IPS DF 6.9 (cell line): ENCODE results near the gene SEMA4C.
"Not testable (repeated sequence)": the region's sequence is repeated elsewhere in the genome, so short reads cannot be mapped to it uniquely, and the experiment has no call there.

ENCODE experiments used
- DNase-seq: peaks from one replicate; pipeline ENCODE4 v3.0.0-alpha.2; 2013; ENCODE audit warnings: low read depth, low spot score
- H3K27ac ChIP-seq: one replicate; pipeline ENCODE4 v1.5.1; 2013; ENCODE audit warnings: low read length, control low read depth
- H3K27me3 ChIP-seq: 2 replicates; pipeline ENCODE4 v1.6.1; 2013; ENCODE audit warnings: mild to moderate bottlenecking, low read length; ENCODE audit not compliant: control insufficient read depth, insufficient read depth
- H3K36me3 ChIP-seq: 2 replicates; pipeline ENCODE4 v1.6.1; 2013; ENCODE audit warnings: low read length; ENCODE audit not compliant: control insufficient read depth, insufficient read depth
- H3K4me1 ChIP-seq: 2 replicates; pipeline ENCODE4 v1.6.1; 2013; ENCODE audit warnings: low read length; ENCODE audit not compliant: control insufficient read depth, insufficient read depth
- H3K4me3 ChIP-seq: 2 replicates; pipeline ENCODE4 v1.5.1; 2013; ENCODE audit warnings: mild to moderate bottlenecking, low read length
- H3K9me3 ChIP-seq: 2 replicates; pipeline ENCODE4 v1.6.1; 2013; ENCODE audit warnings: low read length, inconsistent platforms; ENCODE audit not compliant: control insufficient read depth, insufficient read depth
- WGBS: extraction: QIAGEN DNeasy Blood & Tissue Kit; methylation state at CpG from one replicate; pipeline ENCODE4 v1.1.7; 2013; ENCODE audit warnings: mixed read lengths, missing lambda C conversion rate; ENCODE audit not compliant: insufficient read length, insufficient coverage; 5-methylcytosine and 5-hydroxymethylcytosine counted together

Gene SEMA4C

DNA sequence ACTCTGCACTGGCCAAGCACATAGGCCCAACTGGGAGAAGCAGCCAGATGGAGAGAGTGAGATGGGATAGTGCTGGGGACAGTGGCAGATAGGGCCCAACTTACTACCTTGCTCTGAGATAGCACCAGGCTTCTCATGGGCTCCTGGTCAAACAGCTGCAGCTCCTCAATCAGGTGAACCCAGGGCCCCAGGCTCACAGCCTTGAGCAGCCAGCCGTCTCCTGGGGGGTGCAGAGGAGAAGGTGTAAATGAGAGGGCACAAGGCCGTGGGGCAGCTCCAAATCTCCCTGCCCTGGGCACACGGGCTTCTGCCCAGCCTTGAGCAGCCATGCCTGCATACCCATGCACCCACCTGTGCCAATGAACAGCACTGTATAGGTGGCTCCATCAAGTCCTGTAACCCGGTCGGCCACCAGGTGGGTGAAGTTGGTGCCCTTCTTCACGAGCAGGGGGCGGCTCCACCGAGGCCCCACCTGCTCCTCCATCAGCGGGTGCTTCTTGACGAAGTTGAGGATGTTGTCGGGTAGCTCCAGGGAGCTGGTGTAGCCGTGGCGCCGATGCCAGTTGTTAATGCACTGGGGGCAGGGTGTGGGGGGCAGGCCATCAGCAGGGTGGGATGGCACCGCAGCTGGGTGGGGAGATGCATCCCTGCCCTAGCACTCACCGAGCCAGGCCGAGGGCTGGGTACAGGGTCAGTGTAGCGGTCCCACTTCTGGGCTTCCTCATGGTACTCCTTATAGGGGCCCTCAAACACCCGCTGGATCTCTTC lies 6.1 kb downstream of the SEMA4C start:
- no CpG with 5 or more reads among the region's 19 CpGs for WGBS
- H3K4me1 ChIP-seq = peaks cover 6% of the 10 kb centered on the region
- peaks cover 56% of the 10 kb centered on the region for H3K36me3 ChIP-seq
- H3K4me3 ChIP-seq = no peak overlapping the region
- H3K27ac ChIP-seq = no peak overlapping the region
- DNase-seq = no peak
- no peaks in the 10 kb centered on the region for H3K27me3 ChIP-seq
- H3K9me3 ChIP-seq = no peaks in the 10 kb centered on the region

DNA sequence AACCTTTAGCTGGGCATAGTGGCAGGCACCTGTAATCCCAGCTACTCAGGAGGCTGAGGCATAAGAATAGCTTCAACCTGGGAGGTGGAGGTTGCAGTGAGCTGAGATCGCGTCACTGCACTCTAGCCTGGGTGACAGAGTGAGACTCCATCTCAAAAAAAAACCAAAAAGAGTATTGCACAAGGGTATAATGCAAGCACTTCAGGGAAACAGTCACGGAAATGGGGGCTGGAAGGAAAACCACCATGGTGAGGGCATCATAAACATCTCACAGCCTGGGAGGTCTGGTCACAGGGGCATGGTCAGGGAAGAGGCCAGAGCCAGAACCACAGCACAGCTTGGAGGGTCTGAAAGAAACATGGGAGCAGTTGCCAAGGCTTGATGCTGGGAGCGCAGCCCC lies 6.8 kb downstream of the SEMA4C start:
- not testable (repeated sequence) for H3K4me1 ChIP-seq, H3K27me3 ChIP-seq, DNase-seq, H3K4me3 ChIP-seq, H3K9me3 ChIP-seq, H3K27ac ChIP-seq
- peaks cover 56% of the 10 kb centered on the region for H3K36me3 ChIP-seq
- WGBS = no CpG with 5 or more reads among the region's 4 CpGs

GRCh38 chr2:96861074-96861473 lies 8.8 kb downstream of the SEMA4C start:
- Histone ChIP-seq H3K27ac (no peak overlapping the region), H3K9me3 (no peaks in the 10 kb centered on the region), H3K27me3 (no peaks in the 10 kb centered on the region), H3K36me3 (peaks cover 49% of the 10 kb centered on the region), H3K4me1 (peaks cover 2% of the 10 kb centered on the region; the same call in 1 of the 2 replicates), H3K4me3 (no peak overlapping the region)
- no peak for DNase-seq
- WGBS = no CpG with 5 or more reads among the region's 17 CpGs

DNA sequence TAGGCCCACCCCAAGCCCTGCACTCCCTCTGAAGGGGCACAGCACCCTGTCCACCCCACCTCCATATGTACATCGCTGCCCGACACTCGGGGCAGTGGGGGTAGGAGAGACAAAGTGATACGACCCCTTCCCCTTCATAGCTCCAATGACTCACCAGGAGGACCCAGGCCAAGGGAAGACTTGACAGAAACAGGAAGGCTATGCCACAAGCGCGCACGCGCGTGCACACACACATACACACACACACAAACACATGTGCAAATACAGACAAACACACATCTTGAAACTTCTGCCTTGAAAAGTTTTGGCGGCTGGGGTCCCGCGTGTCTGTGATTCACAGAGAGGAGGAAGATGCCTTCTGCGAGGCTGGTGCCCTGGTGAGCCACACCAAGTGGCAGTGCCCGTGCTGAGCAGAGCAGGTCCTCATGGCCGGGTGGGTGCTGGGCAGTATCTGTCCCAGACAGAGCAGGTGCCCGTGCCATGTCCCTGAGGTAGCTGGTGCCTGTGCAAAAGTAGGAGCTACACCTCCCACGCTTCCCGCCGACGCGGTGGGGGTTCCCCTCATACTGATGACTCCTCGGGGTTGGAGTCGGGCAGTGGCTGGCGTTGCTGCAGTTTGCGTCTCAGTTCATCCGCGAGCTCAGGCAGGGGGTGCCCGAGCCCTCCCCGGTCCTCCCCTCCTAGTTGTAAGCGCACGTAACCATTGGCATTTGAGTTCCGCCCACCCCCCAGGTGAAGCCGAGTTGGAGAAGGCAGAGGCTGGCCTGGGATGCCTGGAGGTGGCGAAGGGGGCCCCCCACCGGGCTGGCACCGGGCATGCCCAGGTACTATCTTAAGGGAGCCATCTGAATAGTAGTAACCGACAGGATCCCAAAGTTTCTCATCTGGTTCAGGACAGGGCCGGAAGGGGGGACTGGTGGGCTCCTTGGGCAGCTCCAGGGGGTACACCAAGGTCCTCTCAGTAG lies 9.5 kb downstream of the SEMA4C start:
- Histone ChIP-seq H3K4me3 (no peak overlapping the region), H3K4me1 (peaks cover 2% of the 10 kb centered on the region; the same call in 1 of the 2 replicates), H3K9me3 (no peaks in the 10 kb centered on the region), H3K36me3 (peaks cover 42% of the 10 kb centered on the region), H3K27ac (no peak overlapping the region), H3K27me3 (no peaks in the 10 kb centered on the region)
- DNase-seq = no peak
- WGBS = no CpG with 5 or more reads among the region's 38 CpGs

DNA sequence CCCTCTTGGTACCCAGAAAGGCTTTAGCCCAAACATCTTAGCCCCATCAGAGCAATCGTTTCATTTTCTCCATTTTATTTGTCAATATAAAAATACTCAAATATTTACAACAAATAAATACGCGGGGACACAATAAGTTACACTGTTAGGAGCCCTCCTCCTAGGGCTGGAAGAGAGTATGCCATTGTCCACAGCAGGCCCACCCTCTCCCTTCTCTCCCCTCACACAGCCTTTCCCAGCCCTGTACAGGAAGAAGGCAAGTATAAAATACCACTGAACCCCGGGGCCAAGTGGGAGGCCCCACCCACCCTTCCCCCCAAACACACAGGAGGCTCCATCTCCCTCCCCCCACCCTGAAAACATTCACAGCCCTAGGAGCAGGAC lies 10.2 kb downstream of the SEMA4C start:
- no peaks in the 10 kb centered on the region for H3K9me3 ChIP-seq
- H3K27ac ChIP-seq = no peak overlapping the region
- H3K36me3 ChIP-seq = peaks cover 35% of the 10 kb centered on the region
- no peak for DNase-seq
- 100% methylated on average over 3 of the region's 4 CpGs for WGBS
- H3K4me1 ChIP-seq = peaks cover 2% of the 10 kb centered on the region; the same call in 1 of the 2 replicates
- no peaks in the 10 kb centered on the region for H3K27me3 ChIP-seq
- no peak overlapping the region for H3K4me3 ChIP-seq

DNA sequence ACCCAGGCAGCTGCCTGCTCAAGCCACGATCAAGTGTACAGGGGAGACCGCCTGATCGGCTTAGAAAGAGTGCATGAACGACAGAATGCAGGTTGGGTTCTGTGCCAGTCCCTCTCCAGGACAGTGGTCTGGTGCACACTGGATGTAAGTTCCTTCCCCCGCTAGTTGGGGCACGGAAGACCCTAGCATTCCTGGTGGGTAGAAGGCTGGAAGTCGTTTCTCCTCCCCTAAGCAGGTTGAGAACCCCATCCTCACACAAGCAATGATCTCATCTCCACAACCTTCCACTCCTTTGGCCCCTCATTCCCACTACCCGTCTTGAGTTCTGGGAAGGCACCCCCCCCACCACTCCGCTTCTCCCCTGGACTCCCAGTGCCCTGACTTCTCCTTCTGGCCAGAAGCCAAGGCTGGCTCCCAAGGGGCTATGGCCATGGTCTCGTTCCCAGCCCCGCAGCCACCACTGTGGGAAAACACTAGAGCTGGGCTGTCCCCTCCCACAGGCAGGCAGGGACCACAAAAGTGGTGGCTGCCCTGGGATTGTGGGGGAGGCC lies 10.7 kb downstream of the SEMA4C start:
- peaks cover 31% of the 10 kb centered on the region for H3K36me3 ChIP-seq
- no peaks in the 10 kb centered on the region for H3K27me3 ChIP-seq
- WGBS = no CpG with 5 or more reads among the region's 11 CpGs
- H3K4me3 ChIP-seq = peak overlapping the region; percentile 4; the same call in 1 of the 2 replicates
- no peak overlapping the region for H3K27ac ChIP-seq
- H3K9me3 ChIP-seq = no peaks in the 10 kb centered on the region
- no peak for DNase-seq
- H3K4me1 ChIP-seq = peaks cover 2% of the 10 kb centered on the region; the same call in 1 of the 2 replicates

GRCh38 chr2:96857667-96858372 lies 12.1 kb downstream of the SEMA4C start, which contains the start of gene ANKRD39:
Gene ANKRD39 (minus strand): TSS chr2:96858016. CDS start chr2:96857987, 29 bp downstream.
- Histone ChIP-seq H3K27me3 (no peaks in the 10 kb centered on the region), H3K9me3 (no peaks in the 10 kb centered on the region), H3K36me3 (peaks cover 21% of the 10 kb centered on the region), H3K4me1 (peaks cover 2% of the 10 kb centered on the region; the same call in 1 of the 2 replicates), H3K4me3 (peak within 1 kb of the TSS; percentile 49; the same call in 1 of the 2 replicates), H3K27ac (no peak within 1 kb of the TSS)
- DNase-seq = peak; percentile 98
- no CpG with 5 or more reads among the region's 81 CpGs for WGBS

DNA sequence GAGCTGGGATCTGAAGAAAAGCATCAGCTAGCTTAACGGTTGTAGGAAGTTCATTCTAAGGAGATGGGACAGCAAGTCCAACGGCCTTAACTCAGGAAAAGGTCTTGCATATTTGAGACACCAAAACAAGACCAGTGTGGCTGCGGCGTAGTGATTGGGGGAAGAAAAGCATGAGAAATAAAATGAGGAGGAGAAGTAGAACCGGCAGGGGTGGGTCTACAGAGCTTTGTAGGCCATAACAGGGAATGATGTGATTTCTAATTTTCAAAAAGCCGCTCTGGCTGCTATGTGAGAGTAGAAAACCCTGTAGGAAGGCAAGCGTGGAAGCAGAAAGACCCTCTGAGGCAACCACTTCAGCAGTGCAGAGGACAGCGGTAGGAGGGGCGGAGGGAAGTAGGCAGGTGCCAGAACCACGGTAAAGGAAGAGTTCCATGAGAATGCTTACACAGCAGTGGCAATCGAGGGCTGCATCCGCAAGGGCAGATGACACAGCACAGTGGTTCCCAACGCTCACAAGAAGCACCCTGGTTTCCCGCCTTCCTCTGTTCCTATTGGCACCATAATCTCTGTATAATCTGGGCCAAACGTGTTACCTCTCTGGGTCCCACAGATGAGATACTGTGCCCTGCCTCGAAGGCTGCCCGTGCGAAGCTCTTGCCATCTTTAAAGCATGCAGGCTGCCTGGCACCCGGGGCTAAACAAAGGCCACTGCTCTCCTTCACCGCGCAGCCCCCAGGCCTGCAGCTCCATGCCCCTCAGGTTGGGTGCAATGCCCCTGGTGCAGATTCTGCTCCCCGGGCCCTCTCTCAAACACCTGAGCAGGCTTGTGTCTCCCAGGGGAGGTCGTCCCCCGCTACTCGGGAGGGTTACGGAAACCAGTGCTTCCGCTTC lies 12.9 kb downstream of the SEMA4C start:
- no peak overlapping the region for H3K27ac ChIP-seq
- no peak for DNase-seq

GRCh38 chr2:96853321-96853720 lies 16.6 kb downstream of the SEMA4C start:
- H3K36me3 ChIP-seq = peaks cover 4% of the 10 kb centered on the region; the same call in 1 of the 2 replicates
- H3K9me3 ChIP-seq = no peaks in the 10 kb centered on the region
- H3K27me3 ChIP-seq = no peaks in the 10 kb centered on the region
- WGBS = no CpG with 5 or more reads among the region's 15 CpGs
- no peak for DNase-seq
- H3K4me1 ChIP-seq = no peaks in the 10 kb centered on the region
- no peak overlapping the region for H3K4me3 ChIP-seq
- H3K27ac ChIP-seq = no peak overlapping the region

More for the DNA sequence above, 12.9 kb downstream of the SEMA4C start:
- H3K4me1 ChIP-seq = peaks cover 2% of the 10 kb centered on the region; the same call in 1 of the 2 replicates
- H3K36me3 ChIP-seq = peaks cover 17% of the 10 kb centered on the region
- H3K9me3 ChIP-seq = no peaks in the 10 kb centered on the region
- no CpG with 5 or more reads among the region's 27 CpGs for WGBS
- no peaks in the 10 kb centered on the region for H3K27me3 ChIP-seq
- H3K4me3 ChIP-seq = peak overlapping the region; percentile 49; the same call in 1 of the 2 replicates
